ENCODE data around the gene ENO1.
A peak's percentile ranks its signal among the peaks of the same experiment; 100 is the strongest.

Gene ENO1

DNA sequence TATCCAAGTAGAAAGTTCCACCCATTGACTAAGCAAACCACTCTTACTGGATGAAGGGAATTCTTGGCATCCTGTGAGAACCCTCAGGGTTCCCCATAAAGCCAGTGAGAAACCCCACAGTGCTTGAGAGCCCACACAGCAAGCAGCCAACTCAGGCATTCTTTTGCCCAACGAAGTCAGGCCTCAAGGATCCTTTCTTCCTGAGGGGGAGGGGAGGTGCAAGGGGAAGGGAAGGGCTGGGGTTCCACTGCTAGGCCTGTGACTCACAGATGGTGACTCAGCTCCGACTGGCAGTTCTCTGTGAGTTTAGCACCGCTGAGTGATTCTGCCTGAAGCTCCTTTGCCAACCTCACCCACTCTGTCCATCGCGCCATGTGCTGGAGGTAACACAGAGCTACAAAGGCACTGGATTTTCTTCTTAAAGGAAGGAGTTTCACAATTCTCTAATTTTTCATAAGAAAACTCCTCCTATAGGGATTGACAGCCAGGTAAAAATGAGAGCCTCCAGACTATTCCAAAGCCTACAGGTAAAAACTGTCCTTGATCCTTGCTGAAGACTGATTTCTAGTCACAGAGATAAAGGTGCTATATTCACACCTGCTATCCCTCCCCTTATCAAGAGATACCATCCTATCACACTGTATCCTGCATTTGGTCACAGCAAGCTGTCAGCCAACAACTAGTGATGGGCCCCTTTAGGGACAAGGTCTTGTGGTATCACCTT is 4.8 kb downstream of the ENO1 start:
- CTCF ChIA-PET, result interaction anchor here (0.6 to 1.7 kb wide), 6 partner anchors 11 to 114 kb away, joined by 3 to 9 read pairs (median 5); no protein-coding TSS in a partner anchor
- Histone ChIP-seq H3K36me3 (ENCODE audit: control insufficient read depth in 2 of 2, insufficient read depth in 1 of 2, low read length in 2 of 2) (peaks cover 49 to 89% of the 10 kb centered on the region in 2 experiments), H3K9me3 (ENCODE audit: control insufficient read depth, insufficient read depth, low read depth, low read length) (no peaks in the 10 kb centered on the region), H3K4me1 (ENCODE audit: control insufficient read depth, insufficient read depth, low read length) (peaks cover 8% of the 10 kb centered on the region), H3K4me3 (ENCODE audit: low read depth, low read length) (no peak overlapping the region), H3K27ac (ENCODE audit: extremely low read depth, low read depth, low read length) (peak overlapping the region; percentile 27; the same call in 1 of the 2 replicates)
- POLR2A ChIA-PET, result interaction anchor here (0.6 to 2.3 kb wide), 6 partner anchors 8 to 666 kb away, joined by 3 to 9 read pairs (median 4); partner anchors contain the start of gene SLC25A33
- TF ChIP-seq ZNF311 (tag by site-specific recombination; IDR thresholded peaks at IDR 0.05; ENCODE audit: borderline replicate concordance) (no peak), ZIC2 (tag by site-specific recombination; IDR thresholded peaks at IDR 0.05) (peak; percentile 98), ZFHX2 (tag by site-specific recombination; conservative IDR thresholded peaks at IDR 0.05) (no peak; the same call in 1 of the 2 replicates), ZNF394 (tag by site-specific recombination; IDR thresholded peaks at IDR 0.05; ENCODE audit: borderline replicate concordance) (peak; percentile 47; the same call in 1 of the 2 replicates), ZNF221 (tag by site-specific recombination; IDR thresholded peaks at IDR 0.05; ENCODE audit: borderline replicate concordance) (no peak), SP3 (tag by site-specific recombination; IDR thresholded peaks at IDR 0.05) (peak; percentile 42; the same call in 1 of the 2 replicates), ZBTB17 (tag by site-specific recombination; IDR thresholded peaks at IDR 0.05) (0 out of 2 replicates have a peak, but pooled peaks have one; percentile 51), ZNF169 (tag by site-specific recombination; IDR thresholded peaks at IDR 0.05) (no peak), ZNF366 (tag by site-specific recombination; conservative IDR thresholded peaks at IDR 0.05) (peak; percentile 95), ZNF555 (tag by site-specific recombination; conservative IDR thresholded peaks at IDR 0.05) (no peak), ZBTB48 (tag by site-specific recombination; IDR thresholded peaks at IDR 0.05) (peak; percentile 4; the same call in 1 of the 2 replicates), BCL11B (tag by site-specific recombination; IDR thresholded peaks at IDR 0.05; ENCODE audit: low read depth) (no peak), ZNF133 (tag by site-specific recombination; IDR thresholded peaks at IDR 0.05) (no peak), ZNF214 (tag by site-specific recombination; IDR thresholded peaks at IDR 0.05; ENCODE audit: borderline replicate concordance) (no peak), ZNF747 (tag by site-specific recombination; IDR thresholded peaks at IDR 0.05) (no peak), ZNF202 (tag by site-specific recombination; IDR thresholded peaks at IDR 0.05; ENCODE audit: borderline replicate concordance) (no peak), ZNF707 (tag by site-specific recombination; IDR thresholded peaks at IDR 0.05) (no peak), ZNF501 (tag by site-specific recombination; IDR thresholded peaks at IDR 0.05) (no peak), ZNF10 (tag by site-specific recombination; IDR thresholded peaks at IDR 0.05) (peak; percentile 86), ZNF571 (tag by site-specific recombination; IDR thresholded peaks at IDR 0.05) (no peak), GFI1B (tag by site-specific recombination; IDR thresholded peaks at IDR 0.05) (no peak)
- TF ChIP-seq, protein P1, sequence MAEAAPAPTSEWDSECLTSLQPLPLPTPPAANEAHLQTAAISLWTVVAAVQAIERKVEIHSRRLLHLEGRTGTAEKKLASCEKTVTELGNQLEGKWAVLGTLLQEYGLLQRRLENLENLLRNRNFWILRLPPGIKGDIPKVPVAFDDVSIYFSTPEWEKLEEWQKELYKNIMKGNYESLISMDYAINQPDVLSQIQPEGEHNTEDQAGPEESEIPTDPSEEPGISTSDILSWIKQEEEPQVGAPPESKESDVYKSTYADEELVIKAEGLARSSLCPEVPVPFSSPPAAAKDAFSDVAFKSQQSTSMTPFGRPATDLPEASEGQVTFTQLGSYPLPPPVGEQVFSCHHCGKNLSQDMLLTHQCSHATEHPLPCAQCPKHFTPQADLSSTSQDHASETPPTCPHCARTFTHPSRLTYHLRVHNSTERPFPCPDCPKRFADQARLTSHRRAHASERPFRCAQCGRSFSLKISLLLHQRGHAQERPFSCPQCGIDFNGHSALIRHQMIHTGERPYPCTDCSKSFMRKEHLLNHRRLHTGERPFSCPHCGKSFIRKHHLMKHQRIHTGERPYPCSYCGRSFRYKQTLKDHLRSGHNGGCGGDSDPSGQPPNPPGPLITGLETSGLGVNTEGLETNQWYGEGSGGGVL (tag by site-specific recombination; IDR thresholded peaks at IDR 0.05), result peak; percentile 75
- TF ChIP-seq, protein P2, sequence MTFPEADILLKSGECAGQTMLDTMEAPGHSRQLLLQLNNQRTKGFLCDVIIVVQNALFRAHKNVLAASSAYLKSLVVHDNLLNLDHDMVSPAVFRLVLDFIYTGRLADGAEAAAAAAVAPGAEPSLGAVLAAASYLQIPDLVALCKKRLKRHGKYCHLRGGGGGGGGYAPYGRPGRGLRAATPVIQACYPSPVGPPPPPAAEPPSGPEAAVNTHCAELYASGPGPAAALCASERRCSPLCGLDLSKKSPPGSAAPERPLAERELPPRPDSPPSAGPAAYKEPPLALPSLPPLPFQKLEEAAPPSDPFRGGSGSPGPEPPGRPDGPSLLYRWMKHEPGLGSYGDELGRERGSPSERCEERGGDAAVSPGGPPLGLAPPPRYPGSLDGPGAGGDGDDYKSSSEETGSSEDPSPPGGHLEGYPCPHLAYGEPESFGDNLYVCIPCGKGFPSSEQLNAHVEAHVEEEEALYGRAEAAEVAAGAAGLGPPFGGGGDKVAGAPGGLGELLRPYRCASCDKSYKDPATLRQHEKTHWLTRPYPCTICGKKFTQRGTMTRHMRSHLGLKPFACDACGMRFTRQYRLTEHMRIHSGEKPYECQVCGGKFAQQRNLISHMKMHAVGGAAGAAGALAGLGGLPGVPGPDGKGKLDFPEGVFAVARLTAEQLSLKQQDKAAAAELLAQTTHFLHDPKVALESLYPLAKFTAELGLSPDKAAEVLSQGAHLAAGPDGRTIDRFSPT (tag by site-specific recombination; IDR thresholded peaks at IDR 0.05), result peak; percentile 97
- TF ChIP-seq, protein P3, sequence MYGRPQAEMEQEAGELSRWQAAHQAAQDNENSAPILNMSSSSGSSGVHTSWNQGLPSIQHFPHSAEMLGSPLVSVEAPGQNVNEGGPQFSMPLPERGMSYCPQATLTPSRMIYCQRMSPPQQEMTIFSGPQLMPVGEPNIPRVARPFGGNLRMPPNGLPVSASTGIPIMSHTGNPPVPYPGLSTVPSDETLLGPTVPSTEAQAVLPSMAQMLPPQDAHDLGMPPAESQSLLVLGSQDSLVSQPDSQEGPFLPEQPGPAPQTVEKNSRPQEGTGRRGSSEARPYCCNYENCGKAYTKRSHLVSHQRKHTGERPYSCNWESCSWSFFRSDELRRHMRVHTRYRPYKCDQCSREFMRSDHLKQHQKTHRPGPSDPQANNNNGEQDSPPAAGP (tag by site-specific recombination; IDR thresholded peaks at IDR 0.05), result peak; percentile 60
- TF ChIP-seq, protein P4, sequence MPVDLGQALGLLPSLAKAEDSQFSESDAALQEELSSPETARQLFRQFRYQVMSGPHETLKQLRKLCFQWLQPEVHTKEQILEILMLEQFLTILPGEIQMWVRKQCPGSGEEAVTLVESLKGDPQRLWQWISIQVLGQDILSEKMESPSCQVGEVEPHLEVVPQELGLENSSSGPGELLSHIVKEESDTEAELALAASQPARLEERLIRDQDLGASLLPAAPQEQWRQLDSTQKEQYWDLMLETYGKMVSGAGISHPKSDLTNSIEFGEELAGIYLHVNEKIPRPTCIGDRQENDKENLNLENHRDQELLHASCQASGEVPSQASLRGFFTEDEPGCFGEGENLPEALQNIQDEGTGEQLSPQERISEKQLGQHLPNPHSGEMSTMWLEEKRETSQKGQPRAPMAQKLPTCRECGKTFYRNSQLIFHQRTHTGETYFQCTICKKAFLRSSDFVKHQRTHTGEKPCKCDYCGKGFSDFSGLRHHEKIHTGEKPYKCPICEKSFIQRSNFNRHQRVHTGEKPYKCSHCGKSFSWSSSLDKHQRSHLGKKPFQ (tag by site-specific recombination; IDR thresholded peaks at IDR 0.05), result no peak
- TF ChIP-seq, protein P5, sequence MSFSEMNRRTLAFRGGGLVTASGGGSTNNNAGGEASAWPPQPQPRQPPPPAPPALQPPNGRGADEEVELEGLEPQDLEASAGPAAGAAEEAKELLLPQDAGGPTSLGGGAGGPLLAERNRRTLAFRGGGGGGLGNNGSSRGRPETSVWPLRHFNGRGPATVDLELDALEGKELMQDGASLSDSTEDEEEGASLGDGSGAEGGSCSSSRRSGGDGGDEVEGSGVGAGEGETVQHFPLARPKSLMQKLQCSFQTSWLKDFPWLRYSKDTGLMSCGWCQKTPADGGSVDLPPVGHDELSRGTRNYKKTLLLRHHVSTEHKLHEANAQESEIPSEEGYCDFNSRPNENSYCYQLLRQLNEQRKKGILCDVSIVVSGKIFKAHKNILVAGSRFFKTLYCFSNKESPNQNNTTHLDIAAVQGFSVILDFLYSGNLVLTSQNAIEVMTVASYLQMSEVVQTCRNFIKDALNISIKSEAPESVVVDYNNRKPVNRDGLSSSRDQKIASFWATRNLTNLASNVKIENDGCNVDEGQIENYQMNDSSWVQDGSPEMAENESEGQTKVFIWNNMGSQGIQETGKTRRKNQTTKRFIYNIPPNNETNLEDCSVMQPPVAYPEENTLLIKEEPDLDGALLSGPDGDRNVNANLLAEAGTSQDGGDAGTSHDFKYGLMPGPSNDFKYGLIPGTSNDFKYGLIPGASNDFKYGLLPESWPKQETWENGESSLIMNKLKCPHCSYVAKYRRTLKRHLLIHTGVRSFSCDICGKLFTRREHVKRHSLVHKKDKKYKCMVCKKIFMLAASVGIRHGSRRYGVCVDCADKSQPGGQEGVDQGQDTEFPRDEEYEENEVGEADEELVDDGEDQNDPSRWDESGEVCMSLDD (tag by site-specific recombination; IDR thresholded peaks at IDR 0.05), result peak; percentile 79
- TF ChIP-seq, protein P6, sequence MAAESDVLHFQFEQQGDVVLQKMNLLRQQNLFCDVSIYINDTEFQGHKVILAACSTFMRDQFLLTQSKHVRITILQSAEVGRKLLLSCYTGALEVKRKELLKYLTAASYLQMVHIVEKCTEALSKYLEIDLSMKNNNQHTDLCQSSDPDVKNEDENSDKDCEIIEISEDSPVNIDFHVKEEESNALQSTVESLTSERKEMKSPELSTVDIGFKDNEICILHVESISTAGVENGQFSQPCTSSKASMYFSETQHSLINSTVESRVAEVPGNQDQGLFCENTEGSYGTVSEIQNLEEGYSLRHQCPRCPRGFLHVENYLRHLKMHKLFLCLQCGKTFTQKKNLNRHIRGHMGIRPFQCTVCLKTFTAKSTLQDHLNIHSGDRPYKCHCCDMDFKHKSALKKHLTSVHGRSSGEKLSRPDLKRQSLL (tag by site-specific recombination; IDR thresholded peaks at IDR 0.05), result peak; percentile 25; the same call in 1 of the 2 replicates
